GM19372 (cell line): ENCODE results near the gene USB1.

Experiments used
- ATAC-seq: cut with Tn5 transposase; IDR thresholded peaks from one replicate; pipeline ENCODE4 v1.9.1; 2021; ENCODE audit warnings: mild to moderate bottlenecking, low read depth, moderate library complexity; ENCODE audit not compliant: unreplicated experiment

The USB1 gene

GRCh38 chr16:58013201-58013956 lies 12.2 kb downstream of the USB1 start:
- no peak for ATAC-seq

DNA sequence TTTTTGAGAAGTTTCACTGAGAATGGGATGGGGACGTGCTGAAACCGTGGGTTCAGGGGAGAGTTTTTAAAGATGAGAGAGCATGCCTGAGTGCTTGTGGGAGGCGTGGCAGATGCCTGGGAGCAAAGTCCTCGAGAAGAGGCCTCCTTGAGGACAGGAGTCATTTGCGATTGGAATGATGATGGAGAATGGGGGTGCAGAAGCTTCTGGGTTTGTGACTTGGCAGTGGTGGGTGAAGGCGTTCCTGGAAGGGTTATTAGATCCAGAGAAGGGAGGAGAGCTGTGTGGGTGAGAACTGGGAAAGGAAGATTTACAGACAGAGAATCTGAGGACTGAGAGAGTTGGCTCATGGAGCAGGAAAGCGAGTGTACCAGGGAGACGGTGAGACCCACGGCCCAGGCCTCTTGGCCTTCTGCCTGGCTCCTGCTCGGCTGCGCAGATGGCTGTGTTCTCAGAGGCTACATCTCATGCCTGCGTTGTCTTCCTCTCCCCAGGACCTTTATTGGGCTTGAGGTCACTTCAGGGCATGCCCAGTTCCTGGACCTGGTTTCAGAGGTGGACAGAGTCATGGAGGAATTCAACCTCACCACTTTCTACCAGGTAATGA lies 15.7 kb downstream of the USB1 start:
- ATAC-seq: no peak

DNA sequence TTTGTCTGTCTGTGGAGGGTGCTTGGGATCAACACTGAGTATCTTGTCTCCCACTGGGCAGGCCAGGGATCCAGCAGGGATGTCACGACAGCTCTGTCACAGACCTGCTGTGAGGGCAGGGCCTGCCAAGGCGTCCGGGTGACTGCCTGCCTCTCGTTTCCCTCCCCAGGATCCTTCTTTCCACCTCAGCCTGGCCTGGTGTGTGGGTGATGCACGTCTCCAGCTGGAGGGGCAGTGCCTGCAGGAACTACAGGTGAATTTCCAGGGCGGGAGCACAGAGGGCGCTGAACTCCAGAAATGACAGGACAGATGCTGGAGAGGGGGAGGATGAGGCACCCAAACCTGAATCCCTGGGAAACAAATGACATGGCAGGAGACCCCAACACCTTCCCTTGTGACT lies 17.6 kb downstream of the USB1 start:
- no peak for ATAC-seq

DNA sequence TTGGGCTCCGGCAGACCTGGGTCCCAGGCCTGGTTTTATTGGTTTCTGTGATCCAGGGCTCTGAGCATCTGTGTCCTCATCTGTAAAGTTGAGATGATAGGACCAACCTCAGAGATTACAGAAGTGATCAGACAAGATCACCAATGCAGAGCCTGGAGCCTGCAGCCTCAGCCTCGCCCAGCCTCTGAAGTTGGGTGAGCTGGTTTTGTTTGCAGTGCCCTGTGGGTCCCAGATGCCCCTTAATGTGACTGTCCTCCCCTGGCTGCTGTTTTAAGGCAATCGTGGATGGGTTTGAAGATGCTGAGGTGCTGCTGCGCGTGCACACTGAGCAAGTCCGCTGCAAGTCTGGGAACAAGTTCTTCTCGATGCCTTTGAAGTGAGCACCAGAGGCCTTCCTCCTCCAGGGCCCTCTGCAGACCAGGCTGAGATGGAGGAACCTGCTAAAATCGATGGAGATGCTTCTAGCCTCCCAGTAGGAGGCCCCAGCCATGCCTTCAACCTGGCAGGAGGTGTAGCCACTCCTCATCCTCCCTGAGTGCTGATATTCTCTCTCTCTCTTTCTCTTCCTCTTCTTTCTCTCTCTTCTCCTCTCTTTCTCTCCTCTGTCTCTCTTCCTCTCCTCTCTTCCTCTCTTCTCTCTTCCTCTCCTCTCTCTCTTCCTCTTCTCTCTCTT lies 18.8 kb downstream of the USB1 start:
- ATAC-seq: no peak

DNA sequence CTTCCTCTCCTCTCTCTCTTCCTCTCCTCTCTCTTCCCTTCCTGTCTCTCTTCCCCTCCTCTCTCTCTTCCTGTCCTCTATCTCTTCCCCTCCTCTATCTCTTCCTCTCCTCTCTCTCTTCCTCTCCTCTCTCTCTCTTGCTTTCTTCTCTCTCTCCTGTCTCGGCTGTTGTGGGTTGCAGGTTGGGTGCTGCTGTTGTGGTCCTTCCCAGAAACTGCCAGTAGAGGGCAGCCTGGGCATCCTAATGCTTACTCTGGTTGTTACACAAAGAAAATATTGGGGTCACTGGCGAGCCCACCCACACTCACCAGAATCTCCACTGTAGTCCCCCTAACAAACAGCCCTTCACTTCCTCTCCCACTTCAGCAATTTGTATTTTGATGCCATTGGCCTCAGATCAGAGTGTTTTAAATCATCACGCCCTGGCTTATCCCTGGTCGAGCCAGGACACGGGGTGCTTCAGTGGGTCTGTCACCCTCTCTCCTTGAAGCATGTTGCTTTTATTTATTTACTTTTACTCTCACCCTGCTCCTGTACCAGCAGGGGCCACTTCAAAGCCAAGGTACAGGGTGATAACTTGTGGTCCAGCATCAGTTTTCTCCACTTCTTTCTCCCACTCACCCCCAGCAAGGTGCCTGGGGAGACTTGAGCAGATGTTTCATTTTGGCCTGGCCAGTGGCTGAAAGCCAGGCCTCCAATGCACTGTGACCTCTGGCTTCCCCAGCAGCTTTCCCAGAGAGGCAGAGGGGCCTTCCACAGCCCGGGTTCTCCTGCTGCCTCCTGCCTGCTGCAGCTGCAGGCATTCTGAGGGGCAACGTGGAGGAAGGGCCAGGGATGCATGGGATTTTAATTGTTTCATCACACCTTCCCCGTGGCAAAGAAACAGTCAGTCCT lies 19.7 kb downstream of the USB1 start:
- ATAC-seq: no peak

GRCh38 chr16:58021661-58022551 lies 20.7 kb downstream of the USB1 start:
- no peak for ATAC-seq

DNA sequence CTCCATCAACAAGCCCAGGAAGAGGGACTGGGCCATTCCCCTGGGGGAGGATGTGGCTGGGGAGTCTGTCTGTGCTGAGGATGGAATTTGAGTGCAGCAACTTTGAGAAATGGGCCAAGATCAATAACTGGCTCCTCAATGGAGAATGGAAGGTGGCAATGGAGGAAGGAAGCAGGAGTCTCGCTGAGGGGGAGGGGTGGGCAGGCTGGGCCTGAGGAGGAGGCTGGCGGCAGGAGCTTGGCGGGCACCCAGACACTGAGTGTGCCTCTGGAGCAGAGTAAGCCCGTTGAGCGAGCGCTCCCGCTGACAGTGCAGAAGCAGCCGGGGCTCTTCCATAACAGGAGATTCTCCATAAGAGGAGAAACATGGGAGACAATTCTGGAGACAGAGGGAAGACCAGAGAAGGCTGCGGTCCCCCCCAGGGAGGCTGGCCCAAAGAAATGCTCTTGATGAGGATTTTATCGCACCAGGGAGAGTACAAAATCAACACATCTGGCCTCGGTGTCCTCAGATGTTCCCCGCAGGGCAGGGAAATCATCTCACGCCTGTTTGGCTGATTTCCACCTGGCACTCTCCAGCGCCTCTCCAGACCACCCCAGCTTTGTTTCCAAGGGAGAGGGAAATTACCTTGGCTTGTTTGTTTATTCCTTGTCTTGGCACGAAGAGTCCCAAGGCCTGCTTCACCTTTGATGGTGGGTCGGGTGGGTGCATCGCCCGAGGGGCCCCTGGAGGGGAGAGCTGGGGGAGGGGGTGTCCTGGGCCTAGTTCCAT lies 21.6 kb downstream of the USB1 start:
- no peak for ATAC-seq

- no peak for ATAC-seq
These were observed 23.5 kb downstream of the USB1 start for GRCh38 chr16:58024486-58025350.

GRCh38 chr16:58025351-58026138 lies 24.3 kb downstream of the USB1 start, which contains the start of gene MMP15:
TSS of gene MMP15 (plus strand) at chr16:58025754. CDS start at chr16:58026351, 597 bp downstream.
- peak; percentile 68 for ATAC-seq

DNA sequence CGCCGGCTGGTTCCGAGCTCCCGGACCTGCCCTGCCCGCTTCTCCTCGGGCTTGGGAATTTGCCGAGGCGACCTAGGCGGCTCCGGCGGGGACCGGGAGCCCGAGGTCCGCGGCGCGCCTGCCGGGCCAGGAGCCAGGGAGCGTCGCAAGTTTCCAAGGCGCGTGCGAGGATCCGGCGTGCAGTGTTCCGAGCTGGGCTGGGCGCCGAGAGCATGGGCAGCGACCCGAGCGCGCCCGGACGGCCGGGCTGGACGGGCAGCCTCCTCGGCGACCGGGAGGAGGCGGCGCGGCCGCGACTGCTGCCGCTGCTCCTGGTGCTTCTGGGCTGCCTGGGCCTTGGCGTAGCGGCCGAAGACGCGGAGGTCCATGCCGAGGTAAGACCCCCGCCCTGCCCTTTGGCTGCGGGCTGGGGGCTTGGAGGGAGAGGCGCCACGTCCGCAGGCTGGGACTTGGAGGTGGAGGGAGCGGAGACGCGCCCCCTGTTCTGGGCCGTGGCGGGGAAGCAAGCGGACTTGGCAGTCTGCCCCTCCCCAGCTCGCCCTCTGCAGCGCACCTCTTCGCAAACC lies 25.0 kb downstream of the USB1 start:
- ATAC-seq: peak; percentile 20

GRCh38 chr16:58026705-58027160 lies 25.5 kb downstream of the USB1 start:
- no peak for ATAC-seq

DNA sequence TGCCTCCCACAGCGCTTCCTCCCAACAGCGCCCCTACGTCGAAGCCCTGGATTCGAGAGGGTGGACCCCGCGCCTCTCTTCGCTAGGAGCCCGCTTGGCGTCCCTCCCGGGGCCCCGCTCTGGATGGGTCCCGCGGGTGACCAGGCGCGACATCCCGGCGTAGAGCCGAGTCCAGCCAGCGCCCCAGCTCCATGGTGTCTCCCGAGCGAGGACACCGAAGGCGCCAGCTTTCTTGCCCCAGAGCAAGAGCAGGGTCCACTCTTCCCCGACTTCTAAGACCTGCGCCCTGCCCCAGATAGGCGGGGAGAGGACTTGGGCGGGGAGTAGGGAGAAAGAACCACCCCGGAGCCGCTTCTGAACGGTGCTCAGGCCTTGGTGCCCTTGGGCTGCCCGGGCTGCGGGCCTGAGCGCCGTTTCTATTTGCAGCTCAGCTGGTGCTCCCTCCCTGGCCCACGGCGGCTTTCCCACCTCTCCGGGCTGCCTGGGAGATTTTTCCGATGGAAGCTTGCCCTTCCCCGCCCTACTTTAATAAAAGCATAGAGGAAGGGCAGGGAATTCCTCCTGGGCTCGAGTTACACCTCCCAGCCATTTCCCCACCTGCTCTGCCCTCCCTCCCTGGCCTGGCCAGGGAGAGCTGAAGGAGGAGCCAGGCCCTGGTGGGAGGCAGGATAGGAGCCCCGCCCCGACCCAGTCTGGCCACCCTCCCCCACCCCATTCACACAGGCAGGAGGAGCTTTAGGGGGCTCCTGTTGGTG lies 26.1 kb downstream of the USB1 start:
- ATAC-seq: no peak

- ATAC-seq: no peak
These were observed 26.8 kb downstream of the USB1 start for GRCh38 chr16:58027916-58028455.

GRCh38 chr16:58028541-58029070 lies 27.4 kb downstream of the USB1 start:
- ATAC-seq: no peak

- ATAC-seq: no peak
These were observed 28.2 kb downstream of the USB1 start for GRCh38 chr16:58029410-58029809.
